Islet precursor cell (in vitro differentiated cells): ENCODE results near the gene USP17L12.
"Not testable (repeated sequence)": the region's sequence is repeated elsewhere in the genome, so short reads cannot be mapped to it uniquely, and the experiment has no call there.

Experiments
- DNase-seq: peaks from one replicate; pipeline ENCODE4 v3.0.0-alpha.2; 2018

Gene USP17L12, protein sequence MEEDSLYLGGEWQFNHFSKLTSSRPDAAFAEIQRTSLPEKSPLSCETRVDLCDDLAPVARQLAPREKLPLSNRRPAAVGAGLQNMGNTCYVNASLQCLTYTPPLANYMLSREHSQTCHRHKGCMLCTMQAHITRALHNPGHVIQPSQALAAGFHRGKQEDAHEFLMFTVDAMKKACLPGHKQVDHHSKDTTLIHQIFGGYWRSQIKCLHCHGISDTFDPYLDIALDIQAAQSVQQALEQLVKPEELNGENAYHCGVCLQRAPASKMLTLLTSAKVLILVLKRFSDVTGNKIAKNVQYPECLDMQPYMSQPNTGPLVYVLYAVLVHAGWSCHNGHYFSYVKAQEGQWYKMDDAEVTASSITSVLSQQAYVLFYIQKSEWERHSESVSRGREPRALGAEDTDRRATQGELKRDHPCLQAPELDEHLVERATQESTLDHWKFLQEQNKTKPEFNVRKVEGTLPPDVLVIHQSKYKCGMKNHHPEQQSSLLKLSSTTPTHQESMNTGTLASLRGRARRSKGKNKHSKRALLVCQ

DNA sequence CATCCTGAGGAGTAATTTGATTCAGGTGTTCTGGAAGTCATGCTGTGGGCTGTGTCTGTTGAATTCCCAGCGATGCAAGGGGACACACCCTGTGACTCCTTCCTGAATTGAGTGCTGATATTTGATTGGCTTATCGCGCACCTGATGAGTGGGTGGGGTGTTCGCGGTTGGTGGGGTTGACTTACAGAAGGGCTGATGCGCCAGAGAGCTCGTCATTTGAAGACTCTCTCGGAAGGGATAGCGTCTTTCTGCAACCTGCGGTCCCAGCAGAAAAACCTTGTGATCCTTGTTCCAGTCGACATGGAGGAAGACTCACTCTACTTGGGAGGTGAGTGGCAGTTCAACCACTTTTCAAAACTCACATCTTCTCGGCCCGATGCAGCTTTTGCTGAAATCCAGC is at the start of gene USP17L12:
TSS of gene USP17L12 (plus strand) at position 301 of the 400 bp plus-strand sequence. CDS start at position 301, 0 bp downstream.
- not testable (repeated sequence) for DNase-seq

DNA sequence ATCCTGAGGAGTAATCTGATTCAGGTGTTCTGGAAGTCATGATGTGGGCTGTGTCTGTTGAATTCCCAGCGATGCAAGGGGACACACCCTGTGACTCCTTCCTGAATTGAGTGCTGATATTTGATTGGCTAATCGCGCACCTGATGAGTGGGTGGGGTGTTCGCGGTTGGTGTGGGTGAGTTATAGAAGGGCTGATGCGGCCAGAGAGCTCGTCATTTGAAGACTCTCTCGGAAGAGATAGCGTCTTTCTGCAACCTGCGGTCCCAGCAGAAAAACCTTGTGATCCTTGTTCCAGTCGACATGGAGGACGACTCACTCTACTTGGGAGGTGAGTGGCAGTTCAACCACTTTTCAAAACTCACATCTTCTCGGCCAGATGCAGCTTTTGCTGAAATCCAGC is 9.6 kb upstream of the USP17L12 start, which contains the start of gene USP17L10:
TSS of gene USP17L10 (plus strand) at position 301 of the 400 bp plus-strand sequence. CDS start at position 301, 0 bp downstream.
- DNase-seq = not testable (repeated sequence)

- DNase-seq = not testable (repeated sequence)
Observed at GRCh38 chr4:9214701-9215100, 5.3 kb upstream of the USP17L12 start.

GRCh38 chr4:9215105-9215504 is 4.8 kb upstream of the USP17L12 start, which contains the start of gene USP17L11:
USP17L11 (plus strand) TSS chr4:9215405; CDS start chr4:9215405, 0 bp downstream.
- not testable (repeated sequence) for DNase-seq

DNA sequence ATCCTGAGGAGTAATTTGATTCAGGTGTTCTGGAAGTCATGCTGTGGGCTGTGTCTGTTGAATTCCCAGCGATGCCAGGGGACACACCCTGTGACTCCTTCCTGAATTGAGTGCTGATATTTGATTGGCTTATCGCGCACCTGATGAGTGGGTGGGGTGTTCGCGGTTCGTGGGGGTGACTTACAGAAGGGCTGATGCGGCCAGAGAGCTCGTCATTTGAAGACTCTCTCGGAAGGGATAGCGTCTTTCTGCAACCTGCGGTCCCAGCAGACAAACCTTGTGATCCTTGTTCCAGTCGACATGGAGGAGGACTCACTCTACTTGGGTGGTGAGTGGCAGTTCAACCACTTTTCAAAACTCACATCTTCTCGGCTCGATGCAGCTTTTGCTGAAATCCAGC is 4.6 kb downstream of the USP17L12 start, which contains the start of gene USP17L13:
TSS of gene USP17L13 (plus strand) at position 301 of the 400 bp plus-strand sequence. CDS start at position 301, 0 bp downstream.
- not testable (repeated sequence) for DNase-seq

DNA sequence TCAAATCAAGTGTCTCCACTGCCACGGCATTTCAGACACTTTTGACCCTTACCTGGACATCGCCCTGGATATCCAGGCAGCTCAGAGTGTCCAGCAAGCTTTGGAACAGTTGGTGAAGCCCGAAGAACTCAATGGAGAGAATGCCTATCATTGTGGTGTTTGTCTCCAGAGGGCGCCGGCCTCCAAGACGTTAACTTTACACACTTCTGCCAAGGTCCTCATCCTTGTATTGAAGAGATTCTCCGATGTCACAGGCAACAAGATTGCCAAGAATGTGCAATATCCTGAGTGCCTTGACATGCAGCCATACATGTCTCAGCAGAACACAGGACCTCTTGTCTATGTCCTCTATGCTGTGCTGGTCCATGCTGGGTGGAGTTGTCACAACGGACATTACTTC is 10.3 kb downstream of the USP17L12 start:
- DNase-seq = not testable (repeated sequence)

DNA sequence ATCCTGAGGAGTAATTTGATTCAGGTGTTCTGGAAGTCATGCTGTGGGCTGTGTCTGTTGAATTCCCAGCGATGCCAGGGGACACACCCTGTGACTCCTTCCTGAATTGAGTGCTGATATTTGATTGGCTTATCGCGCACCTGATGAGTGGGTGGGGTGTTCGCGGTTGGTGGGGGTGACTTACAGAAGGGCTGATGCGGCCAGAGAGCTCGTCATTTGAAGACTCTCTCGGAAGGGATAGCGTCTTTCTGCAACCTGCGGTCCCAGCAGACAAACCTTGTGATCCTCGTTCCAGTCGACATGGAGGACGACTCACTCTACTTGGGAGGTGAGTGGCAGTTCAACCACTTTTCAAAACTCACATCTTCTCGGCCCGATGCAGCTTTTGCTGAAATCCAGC is 14.1 kb downstream of the USP17L12 start, which contains the start of gene USP17L15:
TSS of gene USP17L15 (plus strand) at position 301 of the 400 bp plus-strand sequence. CDS start at position 301, 0 bp downstream.
- not testable (repeated sequence) for DNase-seq

DNA sequence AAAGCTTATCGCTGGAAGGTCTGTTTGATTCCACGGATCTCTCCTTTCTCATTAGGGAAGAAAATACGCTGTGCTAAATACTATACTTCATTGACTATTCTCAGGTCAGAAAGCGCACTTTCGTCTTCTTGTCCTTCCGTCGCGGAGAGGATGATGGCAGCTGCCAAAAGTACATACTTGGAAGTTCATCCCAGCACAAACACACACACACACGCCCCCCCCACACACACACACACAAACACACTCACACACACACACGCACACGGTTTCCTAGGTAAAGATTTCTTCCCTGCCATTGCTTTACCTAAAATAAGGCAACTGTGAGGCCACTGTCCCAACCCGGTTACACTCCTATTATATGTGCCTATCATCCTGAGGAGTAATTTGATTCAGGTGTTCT is 18.5 kb downstream of the USP17L12 start:
- DNase-seq = not testable (repeated sequence)

DNA sequence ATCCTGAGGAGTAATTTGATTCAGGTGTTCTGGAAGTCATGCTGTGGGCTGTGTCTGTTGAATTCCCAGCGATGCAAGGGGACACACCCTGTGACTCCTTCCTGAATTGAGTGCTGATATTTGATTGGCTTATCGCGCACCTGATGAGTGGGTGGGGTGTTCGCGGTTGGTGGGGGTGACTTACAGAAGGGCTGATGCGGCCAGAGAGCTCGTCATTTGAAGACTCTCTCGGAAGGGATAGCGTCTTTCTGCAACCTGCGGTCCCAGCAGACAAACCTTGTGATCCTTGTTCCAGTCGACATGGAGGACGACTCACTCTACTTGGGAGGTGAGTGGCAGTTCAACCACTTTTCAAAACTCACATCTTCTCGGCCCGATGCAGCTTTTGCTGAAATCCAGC is 23.6 kb downstream of the USP17L12 start, which contains the start of gene USP17L17:
TSS of gene USP17L17 (plus strand) at position 301 of the 400 bp plus-strand sequence. CDS start at position 301, 0 bp downstream.
- not testable (repeated sequence) for DNase-seq

GRCh38 chr4:9247953-9248680 is 28.2 kb downstream of the USP17L12 start, which contains the start of gene USP17L18:
USP17L18 (plus strand) TSS chr4:9248630; CDS start chr4:9248630, 0 bp downstream.
- DNase-seq = not testable (repeated sequence)

DNA sequence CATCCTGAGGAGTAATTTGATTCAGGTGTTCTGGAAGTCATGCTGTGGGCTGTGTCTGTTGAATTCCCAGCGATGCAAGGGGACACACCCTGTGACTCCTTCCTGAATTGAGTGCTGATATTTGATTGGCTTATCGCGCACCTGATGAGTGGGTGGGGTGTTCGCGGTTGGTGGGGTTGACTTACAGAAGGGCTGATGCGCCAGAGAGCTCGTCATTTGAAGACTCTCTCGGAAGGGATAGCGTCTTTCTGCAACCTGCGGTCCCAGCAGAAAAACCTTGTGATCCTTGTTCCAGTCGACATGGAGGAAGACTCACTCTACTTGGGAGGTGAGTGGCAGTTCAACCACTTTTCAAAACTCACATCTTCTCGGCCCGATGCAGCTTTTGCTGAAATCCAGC is 33.1 kb downstream of the USP17L12 start, which contains the start of gene USP17L19:
TSS of gene USP17L19 (plus strand) at position 301 of the 400 bp plus-strand sequence. CDS start at position 301, 0 bp downstream.
- DNase-seq = not testable (repeated sequence)

- not testable (repeated sequence) for DNase-seq
Observed at GRCh38 chr4:9257824-9258223, 37.9 kb downstream of the USP17L12 start, which contains the start of gene USP17L20. USP17L20 (plus strand) TSS chr4:9258124; CDS start chr4:9258124, 0 bp downstream.

- not testable (repeated sequence) for DNase-seq
Observed at GRCh38 chr4:9262572-9262971, 42.6 kb downstream of the USP17L12 start, which contains the start of gene USP17L21. USP17L21 (plus strand) TSS chr4:9262872; CDS start chr4:9262872, 0 bp downstream.

GRCh38 chr4:9267319-9267718 is 47.4 kb downstream of the USP17L12 start, which contains the start of gene USP17L22:
USP17L22 (plus strand) TSS chr4:9267619; CDS start chr4:9267619, 0 bp downstream.
- not testable (repeated sequence) for DNase-seq
